SHP77 treated with DMSO at 0.1 percent for 48 hours (cell line): Measurements from ENCODE around the gene KRTAP4-8.
"Not testable (repeated sequence)": the region's sequence is repeated elsewhere in the genome, so short reads cannot be mapped to it uniquely, and the experiment has no call there.

Experiments used
- DNase-seq: peaks from one replicate; lab custom pipeline; 2025; lab: John Stamatoyannopoulos, UW

Gene KRTAP4-8

GRCh38 chr17:41108728-41109386, 10.9 kb upstream of the KRTAP4-8 start:
- not testable (repeated sequence) for DNase-seq

GRCh38 chr17:41107941-41108450, 10.1 kb upstream of the KRTAP4-8 start:
- DNase-seq, result no peak

- DNase-seq, result not testable (repeated sequence)
These were observed 7.4 kb upstream of the KRTAP4-8 start, which contains the start of gene KRTAP4-9 for GRCh38 chr17:41105347-41105746. TSS of gene KRTAP4-9 (plus strand) at chr17:41105389. CDS start at chr17:41105389, 0 bp downstream.

- not testable (repeated sequence) for DNase-seq
These were observed 6.6 kb upstream of the KRTAP4-8 start for GRCh38 chr17:41104386-41105038.

GRCh38 chr17:41103896-41104295, 6.0 kb upstream of the KRTAP4-8 start:
- no peak for DNase-seq

- no peak for DNase-seq
These were observed 3.8 kb upstream of the KRTAP4-8 start, which contains the start of gene KRTAP4-16 for GRCh38 chr17:41101586-41102259. TSS of gene KRTAP4-16 (minus strand) at chr17:41102209. CDS start at chr17:41102209, 0 bp downstream.

GRCh38 chr17:41099682-41100480, 1.9 kb upstream of the KRTAP4-8 start:
- DNase-seq, result not testable (repeated sequence)

GRCh38 chr17:41098481-41098880, 539 bp upstream of the KRTAP4-8 start:
- no peak for DNase-seq

- no peak for DNase-seq
These were observed 1.9 kb downstream of the KRTAP4-8 start for GRCh38 chr17:41096055-41096454.

- DNase-seq, result not testable (repeated sequence)
These were observed 9.1 kb downstream of the KRTAP4-8 start for GRCh38 chr17:41088760-41089352.

GRCh38 chr17:41084100-41084856, 13.7 kb downstream of the KRTAP4-8 start, which contains the start of gene KRTAP4-7:
TSS of gene KRTAP4-7 (plus strand) at chr17:41084150. CDS start at chr17:41084207, 57 bp downstream.
- not testable (repeated sequence) for DNase-seq

GRCh38 chr17:41083427-41083826, 14.5 kb downstream of the KRTAP4-8 start:
- DNase-seq, result not testable (repeated sequence)

- DNase-seq, result no peak
These were observed 15.3 kb downstream of the KRTAP4-8 start for GRCh38 chr17:41082626-41083025.

- no peak for DNase-seq
These were observed 21.2 kb downstream of the KRTAP4-8 start for GRCh38 chr17:41076788-41077187.

- no peak for DNase-seq
These were observed 24.3 kb downstream of the KRTAP4-8 start for GRCh38 chr17:41073676-41074075.

GRCh38 chr17:41071606-41072360, 26.2 kb downstream of the KRTAP4-8 start:
- no peak for DNase-seq

- no peak for DNase-seq
These were observed 28.9 kb downstream of the KRTAP4-8 start for GRCh38 chr17:41069031-41069430.

GRCh38 chr17:41067281-41067680, 30.7 kb downstream of the KRTAP4-8 start:
- DNase-seq, result no peak

GRCh38 chr17:41065829-41066624, 31.9 kb downstream of the KRTAP4-8 start, which contains the start of gene KRTAP2-4:
TSS of gene KRTAP2-4 (minus strand) at chr17:41065879. CDS start at chr17:41065845, 34 bp downstream.
- no peak for DNase-seq
